GM23338 (cell line): ENCODE results near the gene PCGF6.

Experiments used
- CTCF ChIP-seq, 2 experiments: fragments of 200-600 bp in 1 of 2; sonication (generic) in 1 of 2; conservative IDR thresholded peaks; 2 replicates each; pipeline versions ENCODE4 v1.5.1 to v1.6.1; 2016 to 2017; ENCODE audit warnings: antibody characterized with exemption in 2 of 2, low read depth in 2 of 2, mild to moderate bottlenecking in 2 of 2, moderate library complexity in 1 of 2
- EZH2 ChIP-seq: fragments of 200-600 bp; sonication (generic); IDR thresholded peaks from one replicate; pipeline ENCODE4 v1.8.0; 2017; ENCODE audit warnings: antibody characterized with exemption, mild to moderate bottlenecking, low read depth; ENCODE audit not compliant: unreplicated experiment
- JUNB ChIP-seq: IDR thresholded peaks from one replicate; pipeline ENCODE4 v1.6.1; 2016; ENCODE audit warnings: antibody characterized with exemption; ENCODE audit not compliant: unreplicated experiment
- NANOG ChIP-seq: IDR thresholded peaks from 2 replicates; pipeline ENCODE4 v1.6.1; 2016; ENCODE audit warnings: antibody characterized with exemption, borderline replicate concordance
- REST ChIP-seq: IDR thresholded peaks from one replicate; pipeline ENCODE4 v1.6.1; 2018; ENCODE audit warnings: antibody characterized with exemption; ENCODE audit not compliant: unreplicated experiment

- TF ChIP-seq CTCF (conservative IDR thresholded peaks at IDR 0.05; ENCODE audit: low read depth in 2 of 2) = no peak
- TF ChIP-seq REST = no peak
- no peak for TF ChIP-seq JUNB
- no peak for TF ChIP-seq NANOG
- TF ChIP-seq EZH2 = no peak
These were observed 93.1 kb downstream of the PCGF6 start for GRCh38 chr10:103257812-103258211.
